ENCODE data around the gene BICDL2. TPM values are rescaled to one million over a fixed set of nuclear protein-coding genes. Genes with fewer than 3 reads are reported as not detected.

BICDL2 gene
- total and polyA plus RNA-seq, 9 of the 15 experiments (the other 6 are each of a cell fraction or from before 2014, with no cell fraction given) = 0.09 to 0.28 (median 0.09) TPM; not detected in 6

GRCh38 chr16:3023669-3024478, 12.9 kb downstream of the BICDL2 start, which contains the start of the genes HCFC1R1 and THOC6 (continued):
- TF ChIP-seq CEBPZ (IDR thresholded peaks at IDR 0.05; ENCODE audit: borderline replicate concordance, low read depth, low read length) (no peak), ZBTB49 (CRISPR knock-in tag; IDR thresholded peaks at IDR 0.05; ENCODE audit: borderline replicate concordance) (no peak), MXD1 (CRISPR knock-in tag; IDR thresholded peaks at IDR 0.05; ENCODE audit: borderline replicate concordance, poor library complexity, severe bottlenecking) (no peak), TCF7L2 (IDR thresholded peaks at IDR 0.05; ENCODE audit: low read depth, low read length) (no peak), FOXA1 (IDR thresholded peaks at IDR 0.05; ENCODE audit: borderline replicate concordance) (no peak), POLR2B (IDR thresholded peaks at IDR 0.05; ENCODE audit: low read depth, partially characterized antibody) (peak; percentile 94), FOXA3 (CRISPR knock-in tag; conservative IDR thresholded peaks at IDR 0.05 in 1 of 2, IDR thresholded peaks at IDR 0.05 in 1 of 2) (no peak), ATF7 (IDR thresholded peaks at IDR 0.05) (peak; percentile 85), DPF2 (IDR thresholded peaks at IDR 0.05) (no peak), POLR3G (IDR thresholded peaks at IDR 0.05; ENCODE audit: extremely low read depth, insufficient read length, insufficient replicate concordance) (no peak), NR2C1 (IDR thresholded peaks at IDR 0.05) (peak; percentile 82), NR2C1 (tag; IDR thresholded peaks at IDR 0.05) (peak; percentile 95), KDM2B (CRISPR knock-in tag; IDR thresholded peaks at IDR 0.05) (no peak), HMG20A (CRISPR knock-in tag; conservative IDR thresholded peaks at IDR 0.05) (no peak), CLOCK (CRISPR knock-in tag; IDR thresholded peaks at IDR 0.05; ENCODE audit: borderline replicate concordance) (no peak), PREB (CRISPR knock-in tag; IDR thresholded peaks at IDR 0.05) (no peak), THRAP3 (IDR thresholded peaks at IDR 0.05; ENCODE audit: borderline replicate concordance) (no peak; the same call in 1 of the 2 replicates)

All from K562 (cell line).